Superior temporal gyrus (tissue), 1 donor: ENCODE results near the gene ADAM11.

Source experiments
- DNase-seq: peaks from one replicate; pipeline ENCODE4 v3.0.0-alpha.2; 2016; ENCODE audit errors: extremely low spot score

The ADAM11 gene

GRCh38 chr17:44831371-44831770, 72.6 kb downstream of the ADAM11 start:
- DNase-seq = no peak
